HepG2 (cell line): ENCODE results near the gene SH2D3A. TPM values are rescaled to one million over a fixed set of nuclear protein-coding genes. Genes with fewer than 3 reads are reported as not detected.

ENCODE experiments used
- ATAC-seq: fragments of 200-7000 bp; cut with Tn5 transposase; 3 replicates; pipeline ENCODE4 v1.9.1; 2020; ENCODE audit warnings: mild to moderate bottlenecking, moderate library complexity
- BruUV-seq: library from RNA; stranded (reverse); fragments of 400-500 nt; replicated peaks from 2 replicates; lab custom pipeline; 2021; lab: Mats Ljungman, UMichigan
- CTCF ChIA-PET: fragments of 300-600 bp; formaldehyde crosslinking; extraction: SDS; loops from one replicate; lab custom pipeline; 2021; ENCODE audit warnings: low total read pairs, inconsistent platforms, low intra/inter-chr PET ratio; lab: Yijun Ruan, JAX
- POLR2A ChIA-PET: fragments of 350-600 bp; sonication (Branson Sonifier 250); formaldehyde crosslinking; loops from one replicate; lab custom pipeline; 2020; ENCODE audit warnings: antibody characterized with exemption, inconsistent platforms; lab: Yijun Ruan, JAX
- DNase-seq: peaks from one replicate; pipeline ENCODE4 v3.0.0-alpha.2; 2015; ENCODE audit warnings: low spot score
- FAIRE-seq: peaks from 3 replicates; lab custom pipeline; 2011; peaks lifted over from hg19 to GRCh38; lab: Jason Lieb, UNC
- H2AFZ ChIP-seq: one replicate; pipeline ENCODE4 v1.6.1; 2011; ENCODE audit warnings: low read length, inconsistent platforms
- H3K27ac ChIP-seq: fragments of 300-600 bp; 3 replicates; pipeline ENCODE4 v1.8.0; 2011; ENCODE audit warnings: mixed run types, mild to moderate bottlenecking, mixed read lengths, low read length, inconsistent platforms; ENCODE audit not compliant: insufficient read depth; ENCODE audit errors: extremely low read length
- H3K27me3 ChIP-seq, 2 experiments: fragments of 200-600 bp in 1 of 2; 2 replicates in 1 of 2; 3 replicates in 1 of 2; pipeline versions ENCODE4 v1.6.0 to v1.8.0; 2011; ENCODE audit warnings: low read length in 2 of 2, mild to moderate bottlenecking in 2 of 2, moderate library complexity in 2 of 2, inconsistent platforms in 1 of 2; ENCODE audit not compliant: insufficient read depth in 2 of 2, control insufficient read depth in 1 of 2
- H3K36me3 ChIP-seq, 2 experiments: fragments of 200-600 bp in 1 of 2; replicated peaks in 1 of 2; 2 replicates in 1 of 2; 3 replicates in 1 of 2; pipeline versions ENCODE4 v1.5.1 to v1.8.0; 2011; ENCODE audit warnings: low read length in 2 of 2, inconsistent platforms in 1 of 2; ENCODE audit not compliant: insufficient read depth in 2 of 2, control insufficient read depth in 1 of 2
- H3K4me1 ChIP-seq: 2 replicates; pipeline ENCODE4 v1.5.1; 2012; ENCODE audit warnings: low read length, inconsistent platforms; ENCODE audit not compliant: insufficient read depth
- H3K4me2 ChIP-seq: 2 replicates; pipeline ENCODE4 v1.6.0; 2011; ENCODE audit warnings: low read depth, low read length, inconsistent platforms
- H3K4me3 ChIP-seq, 3 experiments: fragments of 200-600 bp in 1 of 3; sonication (generic), shearing (Covaris generic) in 1 of 3; replicated peaks in 1 of 3; 2 replicates each; pipeline ENCODE4 v1.5.1; 2011 to 2016; ENCODE audit warnings: low read length in 3 of 3, inconsistent platforms in 2 of 3, low read depth in 2 of 3, mild to moderate bottlenecking in 2 of 3, control low read depth in 1 of 3, mixed read lengths in 1 of 3; ENCODE audit not compliant: insufficient read depth in 1 of 3
- H3K79me2 ChIP-seq: one replicate; pipeline ENCODE4 v1.6.1; 2011; ENCODE audit warnings: low read length, inconsistent platforms; ENCODE audit not compliant: insufficient read depth
- H3K9ac ChIP-seq: 2 replicates; pipeline ENCODE4 v1.6.0; 2011; ENCODE audit warnings: mild to moderate bottlenecking, low read depth, low read length, inconsistent platforms; ENCODE audit not compliant: insufficient read depth
- H3K9me3 ChIP-seq: 2 replicates; pipeline ENCODE4 v1.5.1; 2012; ENCODE audit warnings: mild to moderate bottlenecking, low read length
- H4K20me1 ChIP-seq: 2 replicates; pipeline ENCODE4 v1.6.0; 2011; ENCODE audit warnings: inconsistent platforms, mild to moderate bottlenecking, low read length, moderate library complexity; ENCODE audit not compliant: insufficient read depth
- ARID4A ChIP-seq: sonication (generic); formaldehyde crosslinking; IDR thresholded peaks from 2 replicates; pipeline ENCODE4 v1.5.0; 2020; ENCODE audit warnings: mild to moderate bottlenecking, missing genetic modification reagents, borderline replicate concordance
- MAFK ChIP-seq, 2 experiments: IDR thresholded peaks in 1 of 2; conservative IDR thresholded peaks in 1 of 2; 2 replicates each; pipeline ENCODE4 v1.6.1; 2011; ENCODE audit warnings: improper control_type of control experiment in 2 of 2, low read length in 2 of 2
- TBX2 ChIP-seq: sonication (generic); formaldehyde crosslinking; IDR thresholded peaks from 2 replicates; pipeline ENCODE4 v1.5.0; 2020; ENCODE audit warnings: missing genetic modification reagents, mild to moderate bottlenecking, borderline replicate concordance
- ZNF143 ChIP-seq: sonication (generic); formaldehyde crosslinking; IDR thresholded peaks from 2 replicates; pipeline ENCODE4 v1.4.0; 2020; ENCODE audit warnings: missing genetic modification reagents
- ZNF331 ChIP-seq: sonication (generic); formaldehyde crosslinking; IDR thresholded peaks from 2 replicates; pipeline ENCODE4 v1.4.0; 2020; ENCODE audit warnings: missing genetic modification reagents
- ZNF383 ChIP-seq: sonication (generic); formaldehyde crosslinking; IDR thresholded peaks from 2 replicates; pipeline ENCODE4 v1.4.0; 2020; ENCODE audit warnings: missing genetic modification reagents, mild to moderate bottlenecking, borderline replicate concordance
- ZNF572 ChIP-seq: sonication (generic); formaldehyde crosslinking; IDR thresholded peaks from 2 replicates; pipeline ENCODE4 v1.5.1; 2020; ENCODE audit warnings: mild to moderate bottlenecking, missing genetic modification reagents
- ZSCAN5A ChIP-seq: sonication (generic); formaldehyde crosslinking; IDR thresholded peaks from 2 replicates; pipeline ENCODE4 v1.8.0; 2022; ENCODE audit warnings: mild to moderate bottlenecking, missing genetic modification reagents, borderline replicate concordance
- WGBS: methylation state at CpG from one replicate; pipeline ENCODE4 v1.1.6; 2017; ENCODE audit warnings: low lambda C conversion rate; 5-methylcytosine and 5-hydroxymethylcytosine counted together
- in situ Hi-C: cut with HindIII; loops from 2 replicates; pipeline ENCODE4 v1.10.0; 2017; ENCODE audit warnings: low pct_unique_long_range_greater_than_20kb; ENCODE audit not compliant: extremely low pct_ligation_motif_present
- intact Hi-C: fragments of 100-400 bp; cut with micrococcal nuclease; formaldehyde crosslinking; loops from one replicate; pipeline ENCODE4 v1.10.0; 2022; ENCODE audit not compliant: unreplicated experiment
- polyA plus RNA-seq, 8 experiments: library from polyadenylated mRNA; depleted of rRNA in 3 of 8; stranded (reverse) in 7 of 8; unstranded in 1 of 8; fragments of >200 nt; fragmentation: Illumina TruSeq in 4 of 8; extraction: Trizol in 4 of 8; gene quantifications; 2 replicates each; pipeline versions ENCODE4 v1.2.1 to v1.2.3, GENCODE V29; 2011 to 2016; ENCODE audit warnings: low read depth in 4 of 8, missing spikeins in 1 of 8, mixed read lengths in 1 of 8; ENCODE audit not compliant: insufficient read depth in 1 of 8
- total RNA-seq, 5 experiments: library from RNA; depleted of rRNA; stranded (reverse); fragments of >200 nt; fragmentation: Illumina TruSeq; extraction: Trizol; gene quantifications; 2 replicates each; pipeline ENCODE4 v1.2.3, GENCODE V29; 2016; ENCODE audit warnings: low read depth in 1 of 5

SH2D3A gene
- total and polyA plus RNA-seq, 2 of the 13 experiments (the other 11 are each of a cell fraction or from before 2014, with no cell fraction given): 1.0 to 2.2 TPM

GRCh38 chr19:6796278-6796677, 29.0 kb upstream of the SH2D3A start:
- Histone ChIP-seq H3K79me2 (no peaks in the 10 kb centered on the region), H4K20me1 (no peaks in the 10 kb centered on the region)

More at GRCh38 chr19:6796278-6796677, 29.0 kb upstream of the SH2D3A start:
- ChIA-PET POLR2A (no interaction called here), CTCF (no interaction called here)
- Histone ChIP-seq H3K4me1 (peaks cover 7% of the 10 kb centered on the region), H3K4me2 (no peak overlapping the region), H3K4me3 (no peak overlapping the region), H2AFZ (no peak overlapping the region), H3K9me3 (peaks cover 6% of the 10 kb centered on the region; the same call in 1 of the 2 replicates), H3K27ac (no peak overlapping the region), H3K9ac (no peak overlapping the region), H3K27me3 (peaks cover 1 to 2% of the 10 kb centered on the region in 2 experiments; a peak in 1 of 5 replicates), H3K36me3 (no peaks in the 10 kb centered on the region)
- in situ Hi-C loops: no loop called here
- TF ChIP-seq ZNF143 (CRISPR knock-in tag): no peak
- no peak for TF ChIP-seq TBX2 (CRISPR knock-in tag)
- no peak for TF ChIP-seq MAFK (conservative IDR thresholded peaks at IDR 0.05 in 1 of 2, IDR thresholded peaks at IDR 0.05 in 1 of 2; ENCODE audit: low read length in 2 of 2)
- TF ChIP-seq ZNF331: no peak
- no peak for TF ChIP-seq ARID4A (CRISPR knock-in tag)
- no peak for TF ChIP-seq ZNF572
- TF ChIP-seq ZNF383: no peak
- no peak for TF ChIP-seq ZSCAN5A
- FAIRE-seq (no peak), ATAC-seq (no peak), DNase-seq (no peak)
- intact Hi-C loops: no loop called here
- BruUV-seq: no TSS peak
- 67% methylated on average over 4 of the region's 4 CpGs for WGBS
